ENCODE results near the gene FBXO4.

Gene FBXO4

GRCh38 chr5:41903382-41903891, 21.6 kb upstream of the FBXO4 start:
- DNase-seq (ENCODE audit: low spot score): no peak

GRCh38 chr5:41903892-41904799, 20.9 kb upstream of the FBXO4 start, which contains the start of gene RIMOC1:
RIMOC1 (plus strand) TSS chr5:41904344; CDS start chr5:41904368, 24 bp downstream.
- peak; percentile 99 for DNase-seq (ENCODE audit: low spot score)
- peak within 1 kb of the TSS; percentile 95 for H3K4me3 ChIP-seq
- TF ChIP-seq CTCF (IDR thresholded peaks at IDR 0.05): no peak

More at GRCh38 chr5:41903382-41903891, 21.6 kb upstream of the FBXO4 start:
- H3K4me3 ChIP-seq: peak overlapping the region; percentile 95
- no peak for TF ChIP-seq CTCF (IDR thresholded peaks at IDR 0.05)
- peak overlapping the region; percentile 89 to 92 for H3K27ac ChIP-seq

GRCh38 chr5:41906151-41906550, 18.9 kb upstream of the FBXO4 start:
- no peak for DNase-seq (ENCODE audit: low spot score)
- no peak overlapping the region for H3K27ac ChIP-seq
- no peak overlapping the region for H3K4me3 ChIP-seq
- TF ChIP-seq CTCF (IDR thresholded peaks at IDR 0.05): no peak

More at GRCh38 chr5:41903892-41904799, 20.9 kb upstream of the FBXO4 start, which contains the start of gene RIMOC1:
- peak within 1 kb of the TSS; percentile 89 to 92 for H3K27ac ChIP-seq

- no peak overlapping the region for H3K4me3 ChIP-seq
- no peak for DNase-seq (ENCODE audit: low spot score)
- TF ChIP-seq CTCF (IDR thresholded peaks at IDR 0.05): no peak
- no peak overlapping the region for H3K27ac ChIP-seq
Observed at GRCh38 chr5:41908374-41909079, 16.6 kb upstream of the FBXO4 start.

GRCh38 chr5:41918105-41918504, 7.0 kb upstream of the FBXO4 start:
- no peak for DNase-seq (ENCODE audit: low spot score)
- Histone ChIP-seq H3K4me3 (no peak overlapping the region), H3K27ac (no peak overlapping the region)
- TF ChIP-seq CTCF (IDR thresholded peaks at IDR 0.05): no peak

GRCh38 chr5:41921166-41921565, 3.9 kb upstream of the FBXO4 start:
- Histone ChIP-seq H3K27ac (no peak overlapping the region), H3K4me3 (no peak overlapping the region)
- DNase-seq (ENCODE audit: low spot score): no peak
- no peak for TF ChIP-seq CTCF (IDR thresholded peaks at IDR 0.05)
